Kidney epithelial cell (primary cell): ENCODE results near the gene PAM. TPM values are rescaled to one million over a fixed set of nuclear protein-coding genes. Genes with fewer than 3 reads are reported as not detected.
"Not testable (repeated sequence)": the region's sequence is repeated elsewhere in the genome, so short reads cannot be mapped to it uniquely, and the experiment has no call there.

Experiments
- DNase-seq: peaks from one replicate; pipeline ENCODE4 v3.0.0-alpha.2; 2010; ENCODE audit warnings: low read depth
- H3K27me3 ChIP-seq: 2 replicates; pipeline ENCODE4 v1.6.0; 2011; ENCODE audit warnings: low read length; ENCODE audit not compliant: control insufficient read depth, insufficient read depth
- H3K36me3 ChIP-seq: 2 replicates; pipeline ENCODE4 v1.5.1; 2011; ENCODE audit warnings: low read length; ENCODE audit not compliant: control insufficient read depth, insufficient read depth
- H3K4me3 ChIP-seq: 2 replicates; pipeline ENCODE4 v1.5.1; 2011; ENCODE audit warnings: low read depth, mild to moderate bottlenecking, control low read depth, low read length
- total RNA-seq: library from RNA; depleted of rRNA; stranded (reverse); fragments of >200 nt; gene quantifications from 2 replicates; pipeline ENCODE4 v1.2.3, GENCODE V29; 2015
- TF ChIP-seq, protein P1 (sequence below): IDR thresholded peaks from 2 replicates; pipeline ENCODE4 v1.5.1; 2011; ENCODE audit warnings: mild to moderate bottlenecking, moderate library complexity, low read length, control low read depth, inconsistent platforms; ENCODE audit not compliant: insufficient read depth, poor library complexity, severe bottlenecking

PAM gene
- total RNA-seq, 1 donor from 2014 or later = 95.9 TPM

DNA sequence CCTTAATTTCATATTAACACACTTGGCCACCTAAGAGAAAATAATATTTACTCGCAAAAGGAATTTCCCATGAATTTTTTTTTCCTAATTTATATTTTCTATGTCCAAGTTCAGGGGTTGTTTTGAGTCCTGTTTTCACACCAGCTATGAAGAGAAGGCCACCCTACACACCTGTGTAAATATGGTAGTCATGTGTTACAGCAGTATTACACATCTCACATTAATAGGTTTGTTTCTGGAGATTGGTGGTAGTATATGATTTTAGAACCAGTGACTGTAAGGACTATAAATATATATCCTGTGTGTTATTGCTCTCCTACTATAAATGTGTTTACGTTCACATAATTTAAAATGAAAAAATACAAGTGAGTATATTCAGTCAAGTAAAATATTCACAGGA, 147.5 kb downstream of the PAM start:
- TF ChIP-seq, protein P1, sequence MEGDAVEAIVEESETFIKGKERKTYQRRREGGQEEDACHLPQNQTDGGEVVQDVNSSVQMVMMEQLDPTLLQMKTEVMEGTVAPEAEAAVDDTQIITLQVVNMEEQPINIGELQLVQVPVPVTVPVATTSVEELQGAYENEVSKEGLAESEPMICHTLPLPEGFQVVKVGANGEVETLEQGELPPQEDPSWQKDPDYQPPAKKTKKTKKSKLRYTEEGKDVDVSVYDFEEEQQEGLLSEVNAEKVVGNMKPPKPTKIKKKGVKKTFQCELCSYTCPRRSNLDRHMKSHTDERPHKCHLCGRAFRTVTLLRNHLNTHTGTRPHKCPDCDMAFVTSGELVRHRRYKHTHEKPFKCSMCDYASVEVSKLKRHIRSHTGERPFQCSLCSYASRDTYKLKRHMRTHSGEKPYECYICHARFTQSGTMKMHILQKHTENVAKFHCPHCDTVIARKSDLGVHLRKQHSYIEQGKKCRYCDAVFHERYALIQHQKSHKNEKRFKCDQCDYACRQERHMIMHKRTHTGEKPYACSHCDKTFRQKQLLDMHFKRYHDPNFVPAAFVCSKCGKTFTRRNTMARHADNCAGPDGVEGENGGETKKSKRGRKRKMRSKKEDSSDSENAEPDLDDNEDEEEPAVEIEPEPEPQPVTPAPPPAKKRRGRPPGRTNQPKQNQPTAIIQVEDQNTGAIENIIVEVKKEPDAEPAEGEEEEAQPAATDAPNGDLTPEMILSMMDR = no peak
- Histone ChIP-seq H3K4me3 (no peak overlapping the region), H3K27me3 (no peaks in the 10 kb centered on the region), H3K36me3 (no peaks in the 10 kb centered on the region)
- no peak for DNase-seq

DNA sequence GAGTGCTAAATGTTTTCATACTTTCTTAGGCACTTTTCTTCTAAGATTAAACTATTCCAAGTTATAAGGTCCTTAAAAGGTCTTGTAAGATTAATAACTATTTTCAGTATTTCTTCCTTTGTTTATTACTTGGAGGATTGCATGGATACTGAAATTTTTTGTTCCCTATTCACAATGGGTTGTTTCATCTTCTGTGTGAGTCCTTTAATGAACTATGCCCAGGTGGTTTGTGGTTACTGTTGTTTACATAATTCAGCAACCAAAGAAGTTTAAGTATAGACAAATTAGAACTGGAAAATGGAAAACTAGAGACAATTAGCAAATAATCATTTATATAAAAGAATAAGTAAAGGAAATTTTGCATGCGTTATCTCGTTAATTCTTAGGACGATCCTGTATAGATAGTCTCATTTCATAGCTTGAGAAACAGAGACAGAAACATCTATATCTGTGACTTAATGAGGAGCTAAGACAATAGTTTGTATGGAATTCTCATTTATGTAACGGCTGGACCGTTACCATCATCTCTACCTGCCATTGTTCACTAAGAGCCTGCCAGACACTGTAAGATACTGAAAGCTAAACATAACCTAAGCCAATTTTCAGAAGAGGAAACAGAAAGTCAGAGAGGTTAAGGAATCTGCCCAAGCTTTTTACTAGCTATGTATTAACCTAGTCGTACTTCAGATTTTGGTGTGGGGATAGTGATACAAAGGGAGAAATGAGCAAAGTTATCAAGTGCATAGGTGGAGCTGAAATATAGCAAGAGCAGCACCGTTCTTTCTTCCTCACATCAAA, 148.2 kb downstream of the PAM start:
- Histone ChIP-seq H3K4me3 (no peak overlapping the region), H3K36me3 (no peaks in the 10 kb centered on the region), H3K27me3 (no peaks in the 10 kb centered on the region)
- no peak for DNase-seq
- TF ChIP-seq, protein P1 = no peak

DNA sequence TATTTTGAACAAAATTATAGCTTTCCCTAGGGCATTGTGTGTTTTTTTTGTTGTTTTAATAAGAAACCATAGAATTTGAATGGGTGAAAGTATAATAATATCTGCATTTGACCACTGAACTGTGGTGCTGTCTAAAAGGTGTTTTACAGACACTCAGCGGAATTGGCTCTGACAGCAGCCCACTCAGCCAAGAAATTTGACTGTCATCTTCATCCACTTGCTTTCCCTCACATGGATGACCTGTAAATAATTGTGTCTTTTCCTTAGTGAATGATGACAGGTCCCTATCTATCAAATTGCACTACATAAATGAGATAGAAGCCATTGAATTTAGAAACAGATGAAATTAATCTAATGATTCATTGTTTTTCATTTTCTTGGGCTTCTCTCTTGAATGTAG, 150.0 kb downstream of the PAM start:
- H3K4me3 ChIP-seq = no peak overlapping the region
- no peak for DNase-seq
- H3K36me3 ChIP-seq = no peaks in the 10 kb centered on the region
- TF ChIP-seq, protein P1 = no peak
- no peaks in the 10 kb centered on the region for H3K27me3 ChIP-seq

- H3K4me3 ChIP-seq, DNase-seq, H3K36me3 ChIP-seq, H3K27me3 ChIP-seq: not testable (repeated sequence)
Measured at GRCh38 chr5:102907099-102907498, 152.0 kb downstream of the PAM start.

DNA sequence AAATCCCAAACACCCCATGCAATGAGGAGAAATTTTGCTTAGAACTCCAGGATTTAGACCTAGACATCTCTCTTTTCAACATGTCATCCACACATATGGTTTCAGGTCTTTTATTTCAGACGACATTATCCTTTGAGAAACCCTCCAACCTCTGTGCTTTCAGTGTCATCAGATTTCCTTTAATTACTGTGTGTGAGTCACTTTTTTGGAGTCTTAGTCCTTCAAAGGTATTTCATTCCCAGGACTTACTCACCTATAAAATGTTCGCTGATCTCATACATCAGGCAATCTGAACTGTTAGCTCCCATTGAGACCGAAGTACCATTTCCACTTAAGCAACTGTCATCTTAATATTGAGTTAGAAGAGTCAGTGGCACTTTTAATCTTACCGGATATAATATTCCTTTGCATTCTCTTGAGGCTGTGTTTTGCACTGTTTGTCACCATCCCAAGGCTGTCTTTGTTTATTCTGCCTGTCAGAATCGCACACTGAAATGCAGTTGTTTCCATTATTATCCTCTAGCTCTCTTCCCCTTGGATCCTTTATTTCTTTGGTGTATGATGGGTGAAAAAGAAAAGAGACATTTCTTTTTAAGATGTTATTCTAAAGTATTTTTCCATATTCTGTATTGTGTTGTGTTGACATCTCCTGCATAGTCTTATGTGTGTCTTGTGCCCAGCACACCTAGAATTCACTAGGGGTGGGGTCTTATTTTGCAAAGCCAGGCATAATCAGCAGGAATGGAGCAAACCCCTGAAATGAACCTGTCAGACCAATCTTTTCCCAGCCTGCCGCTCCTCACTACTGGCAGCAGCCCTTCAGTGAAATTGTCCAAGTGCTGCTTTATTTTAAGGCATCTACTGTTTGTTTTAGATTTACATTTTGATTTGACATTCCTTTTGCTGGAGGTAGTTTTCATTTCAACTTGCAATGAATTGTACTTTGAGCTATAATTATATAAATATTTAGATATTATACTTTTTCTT, 155.4 kb downstream of the PAM start:
- Histone ChIP-seq H3K4me3 (no peak overlapping the region), H3K36me3 (no peaks in the 10 kb centered on the region), H3K27me3 (no peaks in the 10 kb centered on the region)
- TF ChIP-seq, protein P1 = no peak
- peak; percentile 81 for DNase-seq

DNA sequence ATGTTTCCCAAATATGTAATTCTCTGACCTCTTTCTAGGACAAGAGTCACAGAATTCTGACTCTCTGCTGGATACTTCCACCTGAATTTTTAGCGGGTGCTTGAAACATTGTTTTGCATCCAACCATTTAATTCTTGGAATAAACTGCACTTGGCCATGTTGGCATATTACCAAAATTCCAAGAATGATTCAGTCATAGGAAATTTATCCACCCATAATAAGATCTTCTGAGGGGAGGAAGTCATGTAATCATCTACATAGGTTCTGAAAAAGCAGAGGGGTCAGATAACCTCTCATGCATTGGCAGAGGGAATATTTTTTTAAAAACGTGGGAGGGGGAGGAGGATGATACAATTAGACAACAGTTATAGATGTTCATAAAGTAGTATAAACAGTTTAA, 156.9 kb downstream of the PAM start:
- peak; percentile 41 for DNase-seq
- Histone ChIP-seq H3K36me3 (no peaks in the 10 kb centered on the region), H3K27me3 (no peaks in the 10 kb centered on the region), H3K4me3 (no peak overlapping the region)
- TF ChIP-seq, protein P1 = no peak
